Measurements from ENCODE around the gene ZNF787. TPM values are rescaled to one million over a fixed set of nuclear protein-coding genes. Genes with fewer than 3 reads are reported as not detected.

The ZNF787 gene
- total and polyA plus RNA-seq, 2 donors (not counting 1 experiment from before 2014, with no cell fraction given), result 2.6 to 28.7 TPM

GRCh38 chr19:56140583-56141416, 19.7 kb upstream of the ZNF787 start, which contains the start of gene ZNF444:
ZNF444 (plus strand) TSS chr19:56141287; CDS start chr19:56146912, 5,625 bp downstream.
- peak within 1 kb of the TSS; percentile 70 for H2AFZ ChIP-seq (ENCODE audit: low read length)
- peak within 1 kb of the TSS; percentile 83 for H3K27ac ChIP-seq (ENCODE audit: insufficient read depth, low read length)
- peak within 1 kb of the TSS; percentile 59 to 73 (median 68) for H3K4me3 ChIP-seq (replicated peaks in 1 of 4; ENCODE audit: control extremely low read depth in 1 of 4, insufficient read depth in 1 of 4, low read depth in 3 of 4, low read length in 4 of 4)
- peaks cover 18% of the 10 kb centered on the region for H3K79me2 ChIP-seq (ENCODE audit: control insufficient read depth, insufficient read depth, low read length)
- H3K27me3 ChIP-seq (ENCODE audit: control insufficient read depth, insufficient read depth, low read length), result no peaks in the 10 kb centered on the region
- H3K36me3 ChIP-seq (ENCODE audit: control insufficient read depth, insufficient read depth, low read length), result peaks cover 2% of the 10 kb centered on the region
- TF ChIP-seq CTCF (conservative IDR thresholded peaks at IDR 0.05 in 1 of 2, IDR thresholded peaks at IDR 0.05 in 1 of 2; ENCODE audit: low read depth in 1 of 2, low read length in 2 of 2), result no peak
- no peak for TF ChIP-seq EZH2 (IDR thresholded peaks at IDR 0.05; ENCODE audit: low read length, missing control alignments)
- no peaks in the 10 kb centered on the region for H3K9me3 ChIP-seq (ENCODE audit: control insufficient read depth, insufficient read depth, low read depth, low read length)
- DNase-seq (ENCODE audit: low read depth in 2 of 2), result peak; percentile 99
- H4K20me1 ChIP-seq (ENCODE audit: control insufficient read depth, extremely low read depth, insufficient read depth, low read length), result no peaks in the 10 kb centered on the region
- H3K4me1 ChIP-seq (ENCODE audit: control insufficient read depth, extremely low read depth, insufficient read depth, low read length), result no peaks in the 10 kb centered on the region
- H3K9ac ChIP-seq (ENCODE audit: insufficient read depth, low read length), result peak within 1 kb of the TSS; percentile 52
- H3K4me2 ChIP-seq (ENCODE audit: extremely low read depth, insufficient read depth, low read length), result peak within 1 kb of the TSS; percentile 97

GRCh38 chr19:56139847-56140582, 18.9 kb upstream of the ZNF787 start:
- DNase-seq (ENCODE audit: low read depth in 2 of 2), result no peak
- Histone ChIP-seq H3K36me3 (ENCODE audit: control insufficient read depth, insufficient read depth, low read length) (peaks cover 2% of the 10 kb centered on the region), H3K4me3 (replicated peaks in 1 of 4; ENCODE audit: control extremely low read depth in 1 of 4, insufficient read depth in 1 of 4, low read depth in 3 of 4, low read length in 4 of 4) (peak overlapping the region; percentile 38 to 73 (median 48)), H3K4me2 (ENCODE audit: extremely low read depth, insufficient read depth, low read length) (peak overlapping the region; percentile 90), H3K27me3 (ENCODE audit: control insufficient read depth, insufficient read depth, low read length) (no peaks in the 10 kb centered on the region), H3K4me1 (ENCODE audit: control insufficient read depth, extremely low read depth, insufficient read depth, low read length) (no peaks in the 10 kb centered on the region), H4K20me1 (ENCODE audit: control insufficient read depth, extremely low read depth, insufficient read depth, low read length) (no peaks in the 10 kb centered on the region), H2AFZ (ENCODE audit: low read length) (peak overlapping the region; percentile 70), H3K9me3 (ENCODE audit: control insufficient read depth, insufficient read depth, low read depth, low read length) (no peaks in the 10 kb centered on the region), H3K79me2 (ENCODE audit: control insufficient read depth, insufficient read depth, low read length) (peaks cover 18% of the 10 kb centered on the region), H3K9ac (ENCODE audit: insufficient read depth, low read length) (peak overlapping the region; percentile 30), H3K27ac (ENCODE audit: insufficient read depth, low read length) (peak overlapping the region; percentile 70)
- TF ChIP-seq CTCF (conservative IDR thresholded peaks at IDR 0.05 in 1 of 2, IDR thresholded peaks at IDR 0.05 in 1 of 2; ENCODE audit: low read depth in 1 of 2, low read length in 2 of 2) (no peak), EZH2 (IDR thresholded peaks at IDR 0.05; ENCODE audit: low read length, missing control alignments) (no peak)

DNA sequence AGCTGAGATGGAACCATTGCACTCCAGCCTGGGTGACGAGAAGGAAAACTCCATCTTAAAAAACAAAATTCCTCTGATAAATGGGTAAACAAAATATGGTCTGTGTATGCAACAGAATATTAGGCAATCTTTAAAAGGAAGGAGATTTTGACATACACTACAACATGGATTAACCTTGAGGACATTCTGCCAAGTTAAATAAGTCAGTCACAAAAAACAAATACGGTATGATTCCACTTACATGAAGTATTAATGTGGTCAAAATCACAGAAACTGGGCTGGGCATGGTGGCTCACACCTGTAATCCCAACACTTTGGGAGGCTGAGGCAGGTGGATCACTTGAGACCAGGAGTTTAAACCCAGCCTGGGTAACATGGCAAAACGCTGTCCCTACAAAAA, 17.0 kb upstream of the ZNF787 start:
- no peaks in the 10 kb centered on the region for H3K4me1 ChIP-seq (ENCODE audit: control insufficient read depth, extremely low read depth, insufficient read depth, low read length)
- H3K27ac ChIP-seq (ENCODE audit: insufficient read depth, low read length), result no peak overlapping the region
- no peaks in the 10 kb centered on the region for H3K9me3 ChIP-seq (ENCODE audit: control insufficient read depth, insufficient read depth, low read depth, low read length)
- peaks cover 14% of the 10 kb centered on the region for H3K79me2 ChIP-seq (ENCODE audit: control insufficient read depth, insufficient read depth, low read length)
- H2AFZ ChIP-seq (ENCODE audit: low read length), result no peak overlapping the region
- no peaks in the 10 kb centered on the region for H3K27me3 ChIP-seq (ENCODE audit: control insufficient read depth, insufficient read depth, low read length)
- H3K4me2 ChIP-seq (ENCODE audit: extremely low read depth, insufficient read depth, low read length), result no peak overlapping the region
- H3K36me3 ChIP-seq (ENCODE audit: control insufficient read depth, insufficient read depth, low read length), result peaks cover 2% of the 10 kb centered on the region
- DNase-seq (ENCODE audit: low read depth in 2 of 2), result no peak
- no peaks in the 10 kb centered on the region for H4K20me1 ChIP-seq (ENCODE audit: control insufficient read depth, extremely low read depth, insufficient read depth, low read length)
- no peak overlapping the region for H3K4me3 ChIP-seq (replicated peaks in 1 of 4; ENCODE audit: control extremely low read depth in 1 of 4, insufficient read depth in 1 of 4, low read depth in 3 of 4, low read length in 4 of 4)
- no peak overlapping the region for H3K9ac ChIP-seq (ENCODE audit: insufficient read depth, low read length)
- TF ChIP-seq CTCF (conservative IDR thresholded peaks at IDR 0.05 in 1 of 2, IDR thresholded peaks at IDR 0.05 in 1 of 2; ENCODE audit: low read depth in 1 of 2, low read length in 2 of 2) (no peak), EZH2 (IDR thresholded peaks at IDR 0.05; ENCODE audit: low read length, missing control alignments) (no peak)

Data from fibroblast of lung (primary cell).